ENCODE data around the gene PCSK1N. TPM values are rescaled to one million over a fixed set of nuclear protein-coding genes. Genes with fewer than 3 reads are reported as not detected.

The PCSK1N gene
- total RNA-seq, 4 donors from 2014 or later = 1.5 to 4.0 (median 3.4) TPM

- intact Hi-C loops (cut with DNase I) = no loop called here
- WGBS, 2 donors = 85 to 89% methylated on average over 12 of the region's 12 CpGs
- DNase-seq = no peak
- no peak overlapping the region for H3K4me3 ChIP-seq (replicated peaks in 1 of 3)
- H3K27me3 ChIP-seq = no peaks in the 10 kb centered on the region
- H3K9me3 ChIP-seq = no peaks in the 10 kb centered on the region
- no peaks in the 10 kb centered on the region for H3K36me3 ChIP-seq
- no peak overlapping the region for H3K27ac ChIP-seq
- TF ChIP-seq POLR2A (IDR thresholded peaks at IDR 0.05) (no peak), CTCF (IDR thresholded peaks at IDR 0.05) (no peak)
- H3K4me1 ChIP-seq = no peaks in the 10 kb centered on the region
Measured at GRCh38 chrX:48794340-48794910, 41.0 kb downstream of the PCSK1N start.

- TF ChIP-seq POLR2A (IDR thresholded peaks at IDR 0.05) = no peak
- Histone ChIP-seq H3K36me3 (no peaks in the 10 kb centered on the region), H3K27ac (no peak overlapping the region), H3K27me3 (no peaks in the 10 kb centered on the region), H3K4me3 (replicated peaks in 1 of 3) (no peak overlapping the region), H3K4me1 (no peaks in the 10 kb centered on the region), H3K9me3 (no peaks in the 10 kb centered on the region)
- 100% methylated on average over 2 of the region's 4 CpGs; no CpG with 5 or more reads in 1 of the 2 donors for WGBS, 2 donors
- no peak for DNase-seq
- intact Hi-C loops (cut with DNase I) = no loop called here
Measured at GRCh38 chrX:48793935-48794334, 41.5 kb downstream of the PCSK1N start.

GRCh38 chrX:48792219-48792618 is 43.2 kb downstream of the PCSK1N start:
- Histone ChIP-seq H3K27me3 (no peaks in the 10 kb centered on the region), H3K4me1 (no peaks in the 10 kb centered on the region), H3K4me3 (replicated peaks in 1 of 3) (no peak overlapping the region), H3K9me3 (no peaks in the 10 kb centered on the region), H3K27ac (no peak overlapping the region), H3K36me3 (no peaks in the 10 kb centered on the region)
- WGBS, 2 donors = 84 to 91% methylated on average over 4 to 5 of the region's 7 CpGs
- intact Hi-C loops (cut with DNase I) = no loop called here
- TF ChIP-seq POLR2A (IDR thresholded peaks at IDR 0.05) (no peak), CTCF (IDR thresholded peaks at IDR 0.05) (no peak)
- DNase-seq = no peak

GRCh38 chrX:48791063-48791820 is 44.2 kb downstream of the PCSK1N start:
- intact Hi-C loops (cut with DNase I) = no loop called here
- no peaks in the 10 kb centered on the region for H3K9me3 ChIP-seq
- 89 to 92% methylated on average over 2 to 7 of the region's 11 CpGs for WGBS, 2 donors
- no peaks in the 10 kb centered on the region for H3K27me3 ChIP-seq
- no peaks in the 10 kb centered on the region for H3K4me1 ChIP-seq
- H3K27ac ChIP-seq = no peak overlapping the region
- no peak overlapping the region for H3K4me3 ChIP-seq (replicated peaks in 1 of 3)
- no peaks in the 10 kb centered on the region for H3K36me3 ChIP-seq
- DNase-seq = no peak
- TF ChIP-seq POLR2A (IDR thresholded peaks at IDR 0.05) = no peak
- TF ChIP-seq CTCF (IDR thresholded peaks at IDR 0.05) = no peak

GRCh38 chrX:48790477-48790876 is 44.9 kb downstream of the PCSK1N start:
- 53 to 55% methylated on average over 5 of the region's 5 CpGs for WGBS, 2 donors
- Histone ChIP-seq H3K27ac (no peak overlapping the region), H3K4me1 (no peaks in the 10 kb centered on the region), H3K4me3 (replicated peaks in 1 of 3) (no peak overlapping the region), H3K27me3 (no peaks in the 10 kb centered on the region), H3K9me3 (no peaks in the 10 kb centered on the region), H3K36me3 (no peaks in the 10 kb centered on the region)
- DNase-seq = no peak
- intact Hi-C loops (cut with DNase I) = no loop called here
- TF ChIP-seq POLR2A (IDR thresholded peaks at IDR 0.05) (no peak), CTCF (IDR thresholded peaks at IDR 0.05) (no peak)

Data from thyroid gland (tissue), 4 donors.